GM11168 (cell line): Measurements from ENCODE around the gene CELA3B.
"Not testable (repeated sequence)": the region's sequence is repeated elsewhere in the genome, so short reads cannot be mapped to it uniquely, and the experiment has no call there.

Experiments used
- in situ Hi-C: fragments of 300-500 bp; cut with MboI; formaldehyde crosslinking; loops from one replicate; pipeline ENCODE4 v1.12.0; 2022; ENCODE audit warnings: low sequenced_read_pairs; ENCODE audit not compliant: unreplicated experiment

CELA3B gene

GRCh38 chr1:21976703-21977239 is at the start of gene CELA3B:
TSS of gene CELA3B (plus strand) at chr1:21977022. CDS start at chr1:21977040, 18 bp downstream.
- in situ Hi-C loops: not testable (repeated sequence)

GRCh38 chr1:21927533-21928237 is 49.1 kb upstream of the CELA3B start:
- in situ Hi-C loops: loop anchor here (25.0 kb wide), 1 partner anchor 690 kb away; no protein-coding TSS in a partner anchor

- in situ Hi-C loops: loop anchor here (25.0 kb wide), 1 partner anchor 693 kb away; no protein-coding TSS in a partner anchor
Observed at GRCh38 chr1:21930080-21930571, 46.7 kb upstream of the CELA3B start.

GRCh38 chr1:21930629-21931170 is 46.1 kb upstream of the CELA3B start:
- in situ Hi-C loops: loop anchor here (25.0 kb wide), 1 partner anchor 693 kb away; no protein-coding TSS in a partner anchor

GRCh38 chr1:21931171-21932093 is 45.4 kb upstream of the CELA3B start:
- in situ Hi-C loops: loop anchor here (25.0 kb wide), 1 partner anchor 694 kb away; no protein-coding TSS in a partner anchor

- in situ Hi-C loops: loop anchor here (25.0 kb wide), 1 partner anchor 695 kb away; no protein-coding TSS in a partner anchor
Observed at GRCh38 chr1:21932127-21932526, 44.7 kb upstream of the CELA3B start.

GRCh38 chr1:21933397-21934248 is 43.2 kb upstream of the CELA3B start:
- in situ Hi-C loops: loop anchor here (25.0 kb wide), 1 partner anchor 696 kb away; no protein-coding TSS in a partner anchor

GRCh38 chr1:21935393-21935804 is 41.4 kb upstream of the CELA3B start:
- in situ Hi-C loops: loop anchor here (25.0 kb wide), 1 partner anchor 698 kb away; no protein-coding TSS in a partner anchor

GRCh38 chr1:21935891-21936365 is 40.9 kb upstream of the CELA3B start:
- in situ Hi-C loops: loop anchor here (25.0 kb wide), 1 partner anchor 699 kb away; no protein-coding TSS in a partner anchor

- in situ Hi-C loops: loop anchor here (25.0 kb wide), 1 partner anchor 699 kb away; no protein-coding TSS in a partner anchor
Observed at GRCh38 chr1:21936366-21937031, 40.3 kb upstream of the CELA3B start.

GRCh38 chr1:21937034-21937371 is 39.8 kb upstream of the CELA3B start, which contains the start of gene HSPG2:
TSS of gene HSPG2 (minus strand) at chr1:21937310. CDS start at chr1:21937217, 93 bp downstream.
- in situ Hi-C loops: loop anchor here (25.0 kb wide), 1 partner anchor 700 kb away; no protein-coding TSS in a partner anchor

GRCh38 chr1:21937372-21938121 is 39.3 kb upstream of the CELA3B start:
- in situ Hi-C loops: loop anchor here (25.0 kb wide), 1 partner anchor 700 kb away; no protein-coding TSS in a partner anchor

GRCh38 chr1:21938732-21939538 is 37.9 kb upstream of the CELA3B start:
- in situ Hi-C loops: loop anchor here (25.0 kb wide), 1 partner anchor 702 kb away; no protein-coding TSS in a partner anchor

- in situ Hi-C loops: loop anchor here (25.0 kb wide), 1 partner anchor 703 kb away; no protein-coding TSS in a partner anchor
Observed at GRCh38 chr1:21939650-21940374, 37.0 kb upstream of the CELA3B start.

GRCh38 chr1:21940492-21940891 is 36.3 kb upstream of the CELA3B start:
- in situ Hi-C loops: loop anchor here (25.0 kb wide), 1 partner anchor 703 kb away; no protein-coding TSS in a partner anchor

GRCh38 chr1:21941370-21941769 is 35.5 kb upstream of the CELA3B start:
- in situ Hi-C loops: loop anchor here (25.0 kb wide), 1 partner anchor 704 kb away; no protein-coding TSS in a partner anchor
